Activated CD8-positive, alpha-beta memory T cell treated with anti-CD3 and anti-CD28 coated beads, Interleukin-2, amount 50 U/mL, for 24 hours (primary cell): ENCODE measurements around the gene FAM216B.

ENCODE experiments used
- DNase-seq: peaks from one replicate; pipeline ENCODE4 v3.0.0-alpha.2; 2020; ENCODE audit errors: extremely low read depth

The FAM216B gene

DNA sequence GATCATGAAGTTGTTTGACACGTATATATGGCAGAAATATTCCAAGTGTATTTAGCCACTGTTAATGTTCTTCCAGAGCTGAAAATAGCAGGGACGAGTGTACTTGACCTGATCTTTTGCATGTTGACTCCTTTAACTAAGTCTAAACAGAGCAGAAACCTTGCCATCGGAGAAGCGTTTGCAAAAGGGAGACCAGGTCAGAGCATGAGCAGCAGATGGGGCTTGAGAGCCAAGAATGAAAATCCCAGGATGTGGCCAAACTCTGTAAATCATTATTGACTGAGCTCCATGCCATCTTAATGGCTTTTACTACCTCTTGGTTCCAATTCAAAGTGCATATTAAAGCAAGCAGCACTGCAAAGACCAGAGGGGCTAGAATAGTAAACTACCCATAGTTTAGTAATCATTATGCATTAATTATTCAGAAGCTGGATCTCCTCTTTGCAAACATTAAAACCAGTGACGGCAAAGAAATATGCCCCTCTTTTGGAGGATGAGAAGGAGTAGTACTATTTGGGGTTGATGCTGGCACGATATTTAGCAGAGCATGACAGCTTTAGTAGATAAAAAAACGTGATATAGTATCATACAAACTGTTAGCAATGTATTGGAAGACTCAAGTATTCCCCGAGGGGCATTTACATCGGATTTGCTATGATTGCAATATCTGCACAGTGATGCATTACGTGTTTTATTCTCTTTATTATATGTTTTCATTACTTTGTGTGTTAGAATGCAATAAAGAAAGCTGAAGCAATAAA is 55.7 kb downstream of the FAM216B start:
- DNase-seq, result no peak
